Measurements from ENCODE around the gene PTPRG.

DNA sequence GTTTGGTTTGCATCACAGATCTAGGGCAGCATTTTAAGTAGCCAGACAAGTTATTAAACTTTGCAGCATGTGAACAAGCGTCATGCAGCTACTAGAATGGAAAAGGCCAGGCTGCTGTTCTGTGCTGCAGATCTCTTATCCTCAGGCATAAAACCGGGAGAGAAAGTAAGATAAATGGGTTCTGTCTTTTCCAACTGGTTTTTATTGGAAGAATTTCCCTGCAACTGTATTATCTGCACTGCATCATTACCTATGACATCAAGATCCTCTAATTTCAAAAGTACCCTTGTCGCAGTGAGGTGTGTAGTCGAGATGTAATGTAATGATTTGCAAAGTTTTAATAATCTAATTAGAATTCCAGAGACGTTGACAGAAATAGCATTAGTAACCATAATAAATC is 571.6 kb downstream of the PTPRG start:
- TF ChIP-seq, protein P1, sequence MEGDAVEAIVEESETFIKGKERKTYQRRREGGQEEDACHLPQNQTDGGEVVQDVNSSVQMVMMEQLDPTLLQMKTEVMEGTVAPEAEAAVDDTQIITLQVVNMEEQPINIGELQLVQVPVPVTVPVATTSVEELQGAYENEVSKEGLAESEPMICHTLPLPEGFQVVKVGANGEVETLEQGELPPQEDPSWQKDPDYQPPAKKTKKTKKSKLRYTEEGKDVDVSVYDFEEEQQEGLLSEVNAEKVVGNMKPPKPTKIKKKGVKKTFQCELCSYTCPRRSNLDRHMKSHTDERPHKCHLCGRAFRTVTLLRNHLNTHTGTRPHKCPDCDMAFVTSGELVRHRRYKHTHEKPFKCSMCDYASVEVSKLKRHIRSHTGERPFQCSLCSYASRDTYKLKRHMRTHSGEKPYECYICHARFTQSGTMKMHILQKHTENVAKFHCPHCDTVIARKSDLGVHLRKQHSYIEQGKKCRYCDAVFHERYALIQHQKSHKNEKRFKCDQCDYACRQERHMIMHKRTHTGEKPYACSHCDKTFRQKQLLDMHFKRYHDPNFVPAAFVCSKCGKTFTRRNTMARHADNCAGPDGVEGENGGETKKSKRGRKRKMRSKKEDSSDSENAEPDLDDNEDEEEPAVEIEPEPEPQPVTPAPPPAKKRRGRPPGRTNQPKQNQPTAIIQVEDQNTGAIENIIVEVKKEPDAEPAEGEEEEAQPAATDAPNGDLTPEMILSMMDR (IDR thresholded peaks at IDR 0.05 in 2 of 3, conservative IDR thresholded peaks at IDR 0.05 in 1 of 3; ENCODE audit: control insufficient read depth in 2 of 3, extremely low read depth in 1 of 3, insufficient read depth in 1 of 3, low read depth in 3 of 3, low read length in 3 of 3), result no peak
- TF ChIP-seq IRF3 (IDR thresholded peaks at IDR 0.05), result no peak
- no peak for TF ChIP-seq POLR2A (IDR thresholded peaks at IDR 0.05; ENCODE audit: low read depth, low read length)
- TF ChIP-seq, protein P2, sequence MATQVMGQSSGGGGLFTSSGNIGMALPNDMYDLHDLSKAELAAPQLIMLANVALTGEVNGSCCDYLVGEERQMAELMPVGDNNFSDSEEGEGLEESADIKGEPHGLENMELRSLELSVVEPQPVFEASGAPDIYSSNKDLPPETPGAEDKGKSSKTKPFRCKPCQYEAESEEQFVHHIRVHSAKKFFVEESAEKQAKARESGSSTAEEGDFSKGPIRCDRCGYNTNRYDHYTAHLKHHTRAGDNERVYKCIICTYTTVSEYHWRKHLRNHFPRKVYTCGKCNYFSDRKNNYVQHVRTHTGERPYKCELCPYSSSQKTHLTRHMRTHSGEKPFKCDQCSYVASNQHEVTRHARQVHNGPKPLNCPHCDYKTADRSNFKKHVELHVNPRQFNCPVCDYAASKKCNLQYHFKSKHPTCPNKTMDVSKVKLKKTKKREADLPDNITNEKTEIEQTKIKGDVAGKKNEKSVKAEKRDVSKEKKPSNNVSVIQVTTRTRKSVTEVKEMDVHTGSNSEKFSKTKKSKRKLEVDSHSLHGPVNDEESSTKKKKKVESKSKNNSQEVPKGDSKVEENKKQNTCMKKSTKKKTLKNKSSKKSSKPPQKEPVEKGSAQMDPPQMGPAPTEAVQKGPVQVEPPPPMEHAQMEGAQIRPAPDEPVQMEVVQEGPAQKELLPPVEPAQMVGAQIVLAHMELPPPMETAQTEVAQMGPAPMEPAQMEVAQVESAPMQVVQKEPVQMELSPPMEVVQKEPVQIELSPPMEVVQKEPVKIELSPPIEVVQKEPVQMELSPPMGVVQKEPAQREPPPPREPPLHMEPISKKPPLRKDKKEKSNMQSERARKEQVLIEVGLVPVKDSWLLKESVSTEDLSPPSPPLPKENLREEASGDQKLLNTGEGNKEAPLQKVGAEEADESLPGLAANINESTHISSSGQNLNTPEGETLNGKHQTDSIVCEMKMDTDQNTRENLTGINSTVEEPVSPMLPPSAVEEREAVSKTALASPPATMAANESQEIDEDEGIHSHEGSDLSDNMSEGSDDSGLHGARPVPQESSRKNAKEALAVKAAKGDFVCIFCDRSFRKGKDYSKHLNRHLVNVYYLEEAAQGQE (IDR thresholded peaks at IDR 0.05; ENCODE audit: low read depth, low read length), result no peak
- TF ChIP-seq SMC3 (IDR thresholded peaks at IDR 0.05; ENCODE audit: borderline replicate concordance, low read length), result no peak
- TF ChIP-seq NRF1 (conservative IDR thresholded peaks at IDR 0.05; ENCODE audit: low read depth, low read length), result no peak
- TF ChIP-seq JUND (IDR thresholded peaks at IDR 0.05; ENCODE audit: low read depth, low read length), result no peak
- no peak for TF ChIP-seq KAT2A (conservative IDR thresholded peaks at IDR 0.05; ENCODE audit: control insufficient read depth, low read depth, low read length)
- no peak for TF ChIP-seq MEF2A (IDR thresholded peaks at IDR 0.05; ENCODE audit: insufficient read depth, low read depth, low read length)
- no peak for TF ChIP-seq KDM1A (IDR thresholded peaks at IDR 0.05; ENCODE audit: borderline replicate concordance)
- TF ChIP-seq EP300 (IDR thresholded peaks at IDR 0.05; ENCODE audit: borderline replicate concordance in 1 of 2, control insufficient read depth in 1 of 2, low read depth in 2 of 2, low read length in 2 of 2), result no peak
- TF ChIP-seq CBFB (IDR thresholded peaks at IDR 0.05; ENCODE audit: low read depth), result no peak
